ENCODE results near the gene RNF141. TPM values are rescaled to one million over a fixed set of nuclear protein-coding genes. Genes with fewer than 3 reads are reported as not detected.

RNF141 gene
- total and polyA plus RNA-seq, 10 of the 15 experiments (the other 5 are each of a cell fraction or from before 2014, with no cell fraction given) = 7.6 to 36.8 (median 13.6) TPM

GRCh38 chr11:10519630-10520029, 21.4 kb downstream of the RNF141 start:
- Histone ChIP-seq H3K79me2 (ENCODE audit: control insufficient read depth, insufficient read depth, low read length) (no peaks in the 10 kb centered on the region), H3K9ac (ENCODE audit: control insufficient read depth, insufficient read depth, low read length) (no peak overlapping the region), H3K27ac (ENCODE audit: control insufficient read depth, insufficient read depth) (no peak overlapping the region), H3K4me2 (ENCODE audit: control insufficient read depth, insufficient read depth) (no peak overlapping the region), H3K9me3 (replicated peaks; ENCODE audit: control insufficient read depth, insufficient read depth, low read length) (no peaks in the 10 kb centered on the region), H3K4me1 (ENCODE audit: control insufficient read depth, insufficient read depth, low read length) (no peaks in the 10 kb centered on the region), H4K20me1 (ENCODE audit: control insufficient read depth, insufficient read depth) (no peaks in the 10 kb centered on the region), H2AFZ (ENCODE audit: control insufficient read depth, low read depth, low read length) (no peak overlapping the region), H3K27me3 (replicated peaks in 1 of 2; ENCODE audit: control insufficient read depth in 2 of 2, insufficient read depth in 2 of 2, low read length in 1 of 2) (no peaks in the 10 kb centered on the region), H3K36me3 (ENCODE audit: control insufficient read depth in 2 of 2, insufficient read depth in 2 of 2, low read length in 1 of 2) (no peaks in the 10 kb centered on the region), H3K4me3 (no peak overlapping the region)
- FAIRE-seq (no peak), ATAC-seq (no peak), DNase-seq (ENCODE audit: low read depth, low spot score) (no peak)
- in situ Hi-C loops (cut with MboI) = no loop called here
- TF ChIP-seq SPI1 (IDR thresholded peaks at IDR 0.05; ENCODE audit: borderline replicate concordance, insufficient read depth, low read depth, low read length) (no peak), STAT1 (conservative IDR thresholded peaks at IDR 0.05) (no peak), EZH2 (IDR thresholded peaks at IDR 0.05; ENCODE audit: borderline replicate concordance, control insufficient read depth, low read depth, low read length) (no peak), ZBED1 (IDR thresholded peaks at IDR 0.05; ENCODE audit: borderline replicate concordance) (no peak), POU2F2 (IDR thresholded peaks at IDR 0.05; ENCODE audit: borderline replicate concordance, low read depth, low read length) (no peak), HCFC1 (IDR thresholded peaks at IDR 0.05; ENCODE audit: low read length) (no peak)
- TF ChIP-seq, protein P1, sequence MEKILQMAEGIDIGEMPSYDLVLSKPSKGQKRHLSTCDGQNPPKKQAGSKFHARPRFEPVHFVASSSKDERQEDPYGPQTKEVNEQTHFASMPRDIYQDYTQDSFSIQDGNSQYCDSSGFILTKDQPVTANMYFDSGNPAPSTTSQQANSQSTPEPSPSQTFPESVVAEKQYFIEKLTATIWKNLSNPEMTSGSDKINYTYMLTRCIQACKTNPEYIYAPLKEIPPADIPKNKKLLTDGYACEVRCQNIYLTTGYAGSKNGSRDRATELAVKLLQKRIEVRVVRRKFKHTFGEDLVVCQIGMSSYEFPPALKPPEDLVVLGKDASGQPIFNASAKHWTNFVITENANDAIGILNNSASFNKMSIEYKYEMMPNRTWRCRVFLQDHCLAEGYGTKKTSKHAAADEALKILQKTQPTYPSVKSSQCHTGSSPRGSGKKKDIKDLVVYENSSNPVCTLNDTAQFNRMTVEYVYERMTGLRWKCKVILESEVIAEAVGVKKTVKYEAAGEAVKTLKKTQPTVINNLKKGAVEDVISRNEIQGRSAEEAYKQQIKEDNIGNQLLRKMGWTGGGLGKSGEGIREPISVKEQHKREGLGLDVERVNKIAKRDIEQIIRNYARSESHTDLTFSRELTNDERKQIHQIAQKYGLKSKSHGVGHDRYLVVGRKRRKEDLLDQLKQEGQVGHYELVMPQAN (conservative IDR thresholded peaks at IDR 0.05) = no peak
- RAD21 ChIA-PET (ENCODE audit: unreplicated experiment) = interaction anchor here (1.1 kb wide), 1 partner anchor 217 kb away, joined by 3 read pairs; no protein-coding TSS in a partner anchor
- 62% methylated on average over 2 of the region's 2 CpGs for WGBS (ENCODE audit: insufficient coverage, insufficient replicate concordance, low lambda C conversion rate, missing lambda C conversion rate)
- intact Hi-C loops (cut with micrococcal nuclease; ENCODE audit: unreplicated experiment) = no loop called here
- CTCF ChIA-PET = interaction anchor here (1.1 to 2.9 kb wide), 3 partner anchors 21 to 106 kb away, joined by 4 to 15 read pairs (median 9); partner anchors contain the start of gene RNF141
- BruUV-seq (replicated peaks) = no TSS peak
- POLR2A ChIA-PET = no interaction called here
- SMC1A ChIA-PET (ENCODE audit: uncharacterized antibody, unreplicated experiment) = interaction anchor here (1.1 to 1.9 kb wide), 4 partner anchors 13 to 106 kb away, joined by 3 to 9 read pairs (median 6); no protein-coding TSS in a partner anchor

Measured in GM12878 (cell line).